B cell (primary cell): ENCODE data around the gene MIPOL1. TPM values are rescaled to one million over a fixed set of nuclear protein-coding genes. Genes with fewer than 3 reads are reported as not detected.

ENCODE experiments used
- ATAC-seq: fragments of 200-7000 bp; cut with Tn5 transposase; one replicate; pipeline ENCODE4 v1.10.0; 2021; ENCODE audit warnings: low read depth, mild to moderate bottlenecking, moderate number of reproducible peaks, moderate library complexity
- CTCF ChIA-PET: fragments of 350-600 bp; sonication (Branson Sonifier 250); formaldehyde crosslinking; loops from one replicate; lab custom pipeline; 2021; ENCODE audit warnings: antibody characterized with exemption, inconsistent platforms; lab: Charles Lee
- POLR2A ChIA-PET: fragments of 350-600 bp; sonication (Branson Sonifier 250); formaldehyde crosslinking; loops from one replicate; lab custom pipeline; 2021; ENCODE audit warnings: antibody characterized with exemption; lab: Charles Lee
- DNase-seq: peaks from one replicate; pipeline ENCODE4 v3.0.0; 2013
- H2AFZ ChIP-seq: 2 replicates; pipeline ENCODE4 v1.6.1; 2012; ENCODE audit warnings: mild to moderate bottlenecking, low read depth, low read length; ENCODE audit not compliant: insufficient read depth, poor library complexity, severe bottlenecking
- H3K27ac ChIP-seq, 2 donors: 1 replicate in 1 of 2; 2 replicates in 1 of 2; pipeline ENCODE4 v1.5.1; 2012 to 2013; ENCODE audit warnings: low read length in 2 of 2, mild to moderate bottlenecking in 2 of 2, moderate library complexity in 1 of 2
- H3K27me3 ChIP-seq, 4 experiments: fragments of 200-600 bp in 1 of 4; sonication (generic) in 1 of 4; replicated peaks in 1 of 4; 1 replicate in 2 of 4; 2 replicates in 2 of 4; pipeline versions ENCODE4 v1.6.1 to v1.7.0; 2013 to 2016; ENCODE audit warnings: low read length in 3 of 4, mild to moderate bottlenecking in 2 of 4, mixed read lengths in 1 of 4, moderate library complexity in 1 of 4; ENCODE audit not compliant: insufficient read depth in 4 of 4, control insufficient read depth in 3 of 4; ENCODE audit errors: control extremely low read depth in 1 of 4
- H3K36me3 ChIP-seq, 2 experiments: replicated peaks in 1 of 2; 1 replicate in 1 of 2; 2 replicates in 1 of 2; pipeline versions ENCODE4 v1.6.1 to v1.7.1; 2013; ENCODE audit warnings: low read length in 1 of 2; ENCODE audit not compliant: insufficient read depth in 2 of 2, control insufficient read depth in 1 of 2; ENCODE audit errors: control extremely low read depth in 1 of 2, extremely low read depth in 1 of 2
- H3K4me1 ChIP-seq, 2 donors: fragments of 200-600 bp in 1 of 2; sonication (generic) in 1 of 2; 1 replicate in 1 of 2; 2 replicates in 1 of 2; pipeline versions ENCODE4 v1.5.1 to v1.6.1; 2013 to 2017; ENCODE audit warnings: low read length in 2 of 2; ENCODE audit not compliant: control insufficient read depth in 2 of 2, insufficient read depth in 2 of 2
- H3K4me2 ChIP-seq: replicated peaks from 2 replicates; pipeline ENCODE3; 2012; ENCODE audit warnings: mild to moderate bottlenecking, low read depth, low read length; ENCODE audit not compliant: poor library complexity, severe bottlenecking
- H3K4me3 ChIP-seq, 5 experiments: fragments of 200-600 bp in 1 of 5; sonication (generic) in 1 of 5; 1 replicate in 3 of 5; 2 replicates in 2 of 5; pipeline versions ENCODE4 v1.5.1 to v1.7.0; 2011 to 2016; ENCODE audit warnings: low read length in 4 of 5, mild to moderate bottlenecking in 4 of 5, low read depth in 2 of 5, control low read depth in 1 of 5, moderate library complexity in 1 of 5; ENCODE audit not compliant: insufficient read depth in 1 of 5; ENCODE audit errors: control extremely low read depth in 1 of 5, extremely low read depth in 1 of 5
- H3K79me2 ChIP-seq: fragments of 200-600 bp; sonication (generic); one replicate; pipeline ENCODE4 v1.6.0; 2016; ENCODE audit warnings: low read length; ENCODE audit not compliant: control insufficient read depth, insufficient read depth
- H3K9ac ChIP-seq: fragments of 200-600 bp; sonication (generic); 2 replicates; pipeline ENCODE4 v1.6.1; 2017; ENCODE audit warnings: mild to moderate bottlenecking, low read length, moderate library complexity
- H3K9me3 ChIP-seq, 3 donors: one replicate each; pipeline versions ENCODE4 v1.6.1 to v1.7.1; 2013; ENCODE audit warnings: low read length in 2 of 3; ENCODE audit not compliant: control insufficient read depth in 2 of 3, insufficient read depth in 1 of 3; ENCODE audit errors: control extremely low read depth in 1 of 3
- H4K20me1 ChIP-seq: 2 replicates; pipeline ENCODE4 v1.6.0; 2012; ENCODE audit warnings: mild to moderate bottlenecking, low read length; ENCODE audit not compliant: insufficient read depth, control insufficient read depth, poor library complexity, severe bottlenecking
- H3K27ac Mint-ChIP-seq: one replicate; pipeline ENCODE4 v1.8.0; 2021; ENCODE audit warnings: mixed read lengths
- H3K27me3 Mint-ChIP-seq: one replicate; pipeline ENCODE4 v1.8.0; 2021; ENCODE audit warnings: mixed read lengths
- H3K4me1 Mint-ChIP-seq: one replicate; pipeline ENCODE4 v1.8.0; 2021; ENCODE audit warnings: mixed read lengths
- H3K4me3 Mint-ChIP-seq: one replicate; pipeline ENCODE4 v1.8.0; 2021; ENCODE audit warnings: mixed read lengths
- H3K9me3 Mint-ChIP-seq: one replicate; pipeline ENCODE4 v1.8.0; 2022; ENCODE audit warnings: mixed read lengths; ENCODE audit not compliant: insufficient read depth
- EZH2 ChIP-seq: IDR thresholded peaks from 2 replicates; pipeline ENCODE4 v1.6.1; 2012; ENCODE audit warnings: borderline replicate concordance, low read depth, mild to moderate bottlenecking, moderate library complexity, low read length; ENCODE audit not compliant: insufficient read depth, poor library complexity, severe bottlenecking
- WGBS: methylation state at CpG from one replicate; pipeline ENCODE4 v1.1.5; 2013; ENCODE audit warnings: missing lambda C conversion rate; ENCODE audit not compliant: insufficient coverage; 5-methylcytosine and 5-hydroxymethylcytosine counted together
- intact Hi-C: fragments of 100-400 bp; cut with micrococcal nuclease; formaldehyde crosslinking; loops from one replicate; pipeline ENCODE4 v1.10.0; 2022
- polyA plus RNA-seq: library from polyadenylated mRNA; depleted of rRNA; stranded (reverse); fragments of >200 nt; gene quantifications from 2 replicates; pipeline ENCODE4 v1.2.3, GENCODE V29; 2012
- total RNA-seq, 2 donors: library from RNA; stranded (reverse); fragments of 120-200 nt in 1 of 2; gene quantifications; 1 replicate in 1 of 2; 2 replicates in 1 of 2; pipeline versions ENCODE4 v1.2.3 to v1.2.4, GENCODE V29; 2013 to 2022
- TF ChIP-seq, protein P1 (sequence below): fragments of 200-600 bp; IDR thresholded peaks from one replicate; pipeline ENCODE4 v1.8.0; 2022; ENCODE audit warnings: antibody characterized with exemption, mild to moderate bottlenecking

The MIPOL1 gene
- total and polyA plus RNA-seq, 2 donors (not counting 1 experiment from before 2014, with no cell fraction given) = 0.17 TPM; not detected in 1

DNA sequence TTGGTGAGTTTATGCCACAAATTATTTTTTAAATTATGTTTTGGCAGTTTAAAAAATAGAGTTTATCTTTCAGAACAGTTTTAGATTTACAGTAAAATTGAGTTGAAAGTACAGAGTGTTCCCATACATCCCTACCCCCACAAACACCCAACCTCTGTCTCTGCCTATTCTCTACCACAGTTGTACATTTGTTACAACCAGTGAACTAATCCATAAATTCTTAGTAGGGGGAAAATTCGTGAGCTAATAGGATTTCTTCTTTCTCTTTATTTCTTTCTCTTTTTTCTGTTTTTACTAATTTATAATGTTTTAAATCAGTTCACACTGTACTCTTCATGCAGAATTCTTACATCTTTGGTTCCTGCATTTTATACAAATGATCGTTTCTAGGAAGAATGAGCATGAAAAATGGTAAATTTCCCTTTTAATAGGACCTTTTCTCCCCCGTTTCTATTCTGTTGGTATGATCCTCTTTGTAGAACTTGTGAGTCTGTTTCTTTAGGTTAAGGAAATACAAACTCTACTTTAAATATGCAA is 56.7 kb downstream of the MIPOL1 start:
- no peak overlapping the region for H3K27ac ChIP-seq
- no peak for ATAC-seq
- ChIA-PET POLR2A (no interaction called here), CTCF (interaction anchor here (0.6 kb wide), 1 partner anchor 16 kb away, joined by 3 read pairs; no protein-coding TSS in a partner anchor)
- WGBS = no CpG with 5 or more reads among the region's 3 CpGs
- no peaks in the 10 kb centered on the region for H3K9me3 Mint-ChIP-seq
- DNase-seq = no peak
- TF ChIP-seq EZH2 = no peak
- TF ChIP-seq, protein P1, sequence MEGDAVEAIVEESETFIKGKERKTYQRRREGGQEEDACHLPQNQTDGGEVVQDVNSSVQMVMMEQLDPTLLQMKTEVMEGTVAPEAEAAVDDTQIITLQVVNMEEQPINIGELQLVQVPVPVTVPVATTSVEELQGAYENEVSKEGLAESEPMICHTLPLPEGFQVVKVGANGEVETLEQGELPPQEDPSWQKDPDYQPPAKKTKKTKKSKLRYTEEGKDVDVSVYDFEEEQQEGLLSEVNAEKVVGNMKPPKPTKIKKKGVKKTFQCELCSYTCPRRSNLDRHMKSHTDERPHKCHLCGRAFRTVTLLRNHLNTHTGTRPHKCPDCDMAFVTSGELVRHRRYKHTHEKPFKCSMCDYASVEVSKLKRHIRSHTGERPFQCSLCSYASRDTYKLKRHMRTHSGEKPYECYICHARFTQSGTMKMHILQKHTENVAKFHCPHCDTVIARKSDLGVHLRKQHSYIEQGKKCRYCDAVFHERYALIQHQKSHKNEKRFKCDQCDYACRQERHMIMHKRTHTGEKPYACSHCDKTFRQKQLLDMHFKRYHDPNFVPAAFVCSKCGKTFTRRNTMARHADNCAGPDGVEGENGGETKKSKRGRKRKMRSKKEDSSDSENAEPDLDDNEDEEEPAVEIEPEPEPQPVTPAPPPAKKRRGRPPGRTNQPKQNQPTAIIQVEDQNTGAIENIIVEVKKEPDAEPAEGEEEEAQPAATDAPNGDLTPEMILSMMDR = no peak
- H4K20me1 ChIP-seq = no peaks in the 10 kb centered on the region
- no peaks in the 10 kb centered on the region for H3K27me3 ChIP-seq
- no peaks in the 10 kb centered on the region for H3K4me1 Mint-ChIP-seq
- H3K27me3 Mint-ChIP-seq = no peaks in the 10 kb centered on the region
- H3K27ac Mint-ChIP-seq = no peak overlapping the region
- no peak overlapping the region for H3K9ac ChIP-seq
- no peak overlapping the region for H2AFZ ChIP-seq
- H3K79me2 ChIP-seq = no peaks in the 10 kb centered on the region
- no peak overlapping the region for H3K4me3 ChIP-seq
- H3K9me3 ChIP-seq = no peaks in the 10 kb centered on the region
- H3K4me3 Mint-ChIP-seq = no peak overlapping the region
- H3K36me3 ChIP-seq = no peaks in the 10 kb centered on the region
- no peak overlapping the region for H3K4me2 ChIP-seq
- intact Hi-C loops = no loop called here
- no peaks in the 10 kb centered on the region for H3K4me1 ChIP-seq

DNA sequence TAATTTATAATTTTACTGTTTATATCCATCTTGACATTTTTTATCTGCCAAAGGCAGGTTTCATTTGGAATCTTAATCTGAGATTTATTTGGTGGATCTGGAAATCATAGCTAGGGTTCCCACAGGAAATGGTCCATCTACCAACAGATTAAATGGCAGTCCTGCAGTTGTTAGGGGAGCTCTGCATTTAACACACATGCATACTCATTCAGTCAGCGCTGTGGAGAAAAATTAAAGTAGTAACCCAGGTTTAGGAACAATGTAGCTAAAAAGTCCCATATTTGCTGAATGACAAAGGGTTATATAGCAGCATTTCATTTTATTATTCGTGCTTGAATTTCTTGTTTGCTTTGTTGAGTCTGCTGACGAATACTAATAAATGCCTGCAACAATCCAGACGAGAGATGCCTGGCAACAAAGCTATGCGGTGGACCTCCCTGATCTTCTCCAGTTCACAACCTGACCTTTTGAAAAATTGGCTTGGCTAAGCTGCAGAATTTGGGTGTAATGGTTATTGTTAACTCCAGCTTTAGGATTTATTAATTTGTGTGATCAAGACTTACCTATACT is 59.8 kb downstream of the MIPOL1 start:
- Histone ChIP-seq H3K9me3 (no peaks in the 10 kb centered on the region), H3K79me2 (no peaks in the 10 kb centered on the region), H3K4me1 (no peaks in the 10 kb centered on the region), H4K20me1 (no peaks in the 10 kb centered on the region), H3K27ac (no peak overlapping the region), H3K27me3 (no peaks in the 10 kb centered on the region), H3K4me3 (no peak overlapping the region), H3K4me2 (no peak overlapping the region), H3K9ac (no peak overlapping the region), H3K36me3 (no peaks in the 10 kb centered on the region), H2AFZ (no peak overlapping the region)
- ATAC-seq = no peak
- intact Hi-C loops = no loop called here
- H3K4me1 Mint-ChIP-seq = no peaks in the 10 kb centered on the region
- no peak overlapping the region for H3K4me3 Mint-ChIP-seq
- DNase-seq = no peak
- TF ChIP-seq, protein P1 = no peak
- no peak for TF ChIP-seq EZH2
- no peaks in the 10 kb centered on the region for H3K27me3 Mint-ChIP-seq
- ChIA-PET POLR2A (no interaction called here), CTCF (interaction anchor here (2.6 kb wide), 1 partner anchor 12 kb away, joined by 6 read pairs; no protein-coding TSS in a partner anchor)
- H3K27ac Mint-ChIP-seq = no peak overlapping the region
- WGBS = 80% methylated on average over 1 of the region's 5 CpGs
- no peaks in the 10 kb centered on the region for H3K9me3 Mint-ChIP-seq
